Dendritic cell treated with granulocyte-macrophage colony-stimulating factor and Interleukin-4, amounts not matched to agents 40 ng/mL and 50 ng/mL, for 4 days (primary cell): Measurements from ENCODE around the gene FREY1.

Experiments used
- H3K27ac Mint-ChIP-seq: one replicate; pipeline ENCODE4 v1.8.0; 2022; ENCODE audit warnings: mild to moderate bottlenecking, mixed read lengths
- H3K27me3 Mint-ChIP-seq: one replicate; pipeline ENCODE4 v1.8.0; 2022; ENCODE audit warnings: mild to moderate bottlenecking, mixed read lengths
- H3K36me3 Mint-ChIP-seq: one replicate; pipeline ENCODE4 v1.8.0; 2022; ENCODE audit warnings: low read depth, mixed read lengths
- H3K4me1 Mint-ChIP-seq: one replicate; pipeline ENCODE4 v1.8.0; 2022; ENCODE audit warnings: low read depth, mixed read lengths
- H3K4me3 Mint-ChIP-seq: one replicate; pipeline ENCODE4 v1.8.0; 2022; ENCODE audit warnings: mild to moderate bottlenecking, moderate library complexity, mixed read lengths
- H3K9me3 Mint-ChIP-seq: one replicate; pipeline ENCODE4 v1.8.0; 2022; ENCODE audit warnings: mixed read lengths
- intact Hi-C: fragments of 100-400 bp; cut with micrococcal nuclease; formaldehyde crosslinking; loops from one replicate; pipeline ENCODE4 v1.15.0; 2022

The FREY1 gene

GRCh38 chr11:45924927-45925326, 17.9 kb upstream of the FREY1 start:
- H3K27me3 Mint-ChIP-seq: peaks cover 47% of the 10 kb centered on the region
- peaks cover 11% of the 10 kb centered on the region for H3K4me1 Mint-ChIP-seq
- no peak overlapping the region for H3K27ac Mint-ChIP-seq
- intact Hi-C loops: no loop called here
- H3K4me3 Mint-ChIP-seq: no peak overlapping the region
- no peaks in the 10 kb centered on the region for H3K9me3 Mint-ChIP-seq
- peaks cover under 1% of the 10 kb centered on the region for H3K36me3 Mint-ChIP-seq

GRCh38 chr11:45924036-45924915, 17.2 kb upstream of the FREY1 start:
- peaks cover 47% of the 10 kb centered on the region for H3K27me3 Mint-ChIP-seq
- H3K36me3 Mint-ChIP-seq: no peaks in the 10 kb centered on the region
- H3K4me1 Mint-ChIP-seq: peaks cover 5% of the 10 kb centered on the region
- H3K4me3 Mint-ChIP-seq: no peak overlapping the region
- no peak overlapping the region for H3K27ac Mint-ChIP-seq
- H3K9me3 Mint-ChIP-seq: no peaks in the 10 kb centered on the region
- intact Hi-C loops: no loop called here

- H3K27me3 Mint-ChIP-seq: peaks cover 46% of the 10 kb centered on the region
- intact Hi-C loops: no loop called here
- H3K36me3 Mint-ChIP-seq: peaks cover 13% of the 10 kb centered on the region
- H3K27ac Mint-ChIP-seq: no peak within 1 kb of the TSS
- H3K9me3 Mint-ChIP-seq: no peaks in the 10 kb centered on the region
- H3K4me1 Mint-ChIP-seq: peaks cover 10% of the 10 kb centered on the region
- H3K4me3 Mint-ChIP-seq: peak within 1 kb of the TSS; percentile 54
These were observed 15.5 kb upstream of the FREY1 start, which contains the start of gene LARGE2 for GRCh38 chr11:45922425-45923082. LARGE2 (plus strand) TSS chr11:45922656; CDS start chr11:45922883, 227 bp downstream.

GRCh38 chr11:45921561-45922424, 14.7 kb upstream of the FREY1 start:
- intact Hi-C loops: no loop called here
- Mint-ChIP-seq H3K27ac (no peak overlapping the region), H3K4me1 (peaks cover 13% of the 10 kb centered on the region), H3K4me3 (peak overlapping the region; percentile 6), H3K27me3 (peaks cover 46% of the 10 kb centered on the region), H3K36me3 (peaks cover 15% of the 10 kb centered on the region), H3K9me3 (no peaks in the 10 kb centered on the region)

- peaks cover 40% of the 10 kb centered on the region for H3K27me3 Mint-ChIP-seq
- no peaks in the 10 kb centered on the region for H3K9me3 Mint-ChIP-seq
- peaks cover 23% of the 10 kb centered on the region for H3K4me1 Mint-ChIP-seq
- peaks cover 23% of the 10 kb centered on the region for H3K36me3 Mint-ChIP-seq
- no peak overlapping the region for H3K4me3 Mint-ChIP-seq
- peak overlapping the region; percentile 26 for H3K27ac Mint-ChIP-seq
- intact Hi-C loops: loop anchor here (1.0 kb wide), 1 partner anchor 8 kb away; no protein-coding TSS in a partner anchor
These were observed 13.7 kb upstream of the FREY1 start for GRCh38 chr11:45920531-45921477.

- Mint-ChIP-seq H3K4me3 (no peak overlapping the region), H3K27ac (peak overlapping the region; percentile 26), H3K4me1 (peaks cover 29% of the 10 kb centered on the region), H3K27me3 (peaks cover 39% of the 10 kb centered on the region), H3K36me3 (peaks cover 32% of the 10 kb centered on the region), H3K9me3 (no peaks in the 10 kb centered on the region)
- intact Hi-C loops: loop anchor here (1.0 kb wide), 1 partner anchor 9 kb away; no protein-coding TSS in a partner anchor
These were observed 12.9 kb upstream of the FREY1 start for GRCh38 chr11:45919806-45920530.

GRCh38 chr11:45918962-45919675, 12.0 kb upstream of the FREY1 start:
- Mint-ChIP-seq H3K27ac (peak overlapping the region; percentile 98), H3K4me3 (peak overlapping the region; percentile 95), H3K36me3 (peaks cover 40% of the 10 kb centered on the region), H3K4me1 (peaks cover 29% of the 10 kb centered on the region), H3K27me3 (peaks cover 30% of the 10 kb centered on the region), H3K9me3 (no peaks in the 10 kb centered on the region)
- intact Hi-C loops: loop anchor here (1.0 kb wide), 1 partner anchor 72 kb away; the partner anchor contains the start of gene CRY2

- Mint-ChIP-seq H3K27ac (peak overlapping the region; percentile 98), H3K27me3 (peaks cover 25% of the 10 kb centered on the region), H3K36me3 (peaks cover 47% of the 10 kb centered on the region), H3K9me3 (no peaks in the 10 kb centered on the region), H3K4me3 (peak overlapping the region; percentile 95), H3K4me1 (peaks cover 28% of the 10 kb centered on the region)
- intact Hi-C loops: loop anchor here (1.0 kb wide), 1 partner anchor 71 kb away; the partner anchor contains the start of gene CRY2
These were observed 11.4 kb upstream of the FREY1 start for GRCh38 chr11:45918331-45918941.

GRCh38 chr11:45917623-45918330, 10.7 kb upstream of the FREY1 start, which contains the start of gene PEX16:
PEX16 (minus strand) TSS chr11:45917877; CDS start chr11:45917811, 66 bp downstream.
- Mint-ChIP-seq H3K36me3 (peaks cover 54% of the 10 kb centered on the region), H3K4me1 (peaks cover 23% of the 10 kb centered on the region), H3K4me3 (peak within 1 kb of the TSS; percentile 95), H3K27ac (peak within 1 kb of the TSS; percentile 98), H3K27me3 (peaks cover 21% of the 10 kb centered on the region), H3K9me3 (no peaks in the 10 kb centered on the region)
- intact Hi-C loops: loop anchor here (1.0 kb wide), 1 partner anchor 70 kb away; the partner anchor contains the start of gene CRY2

GRCh38 chr11:45917286-45917622, 10.2 kb upstream of the FREY1 start:
- peaks cover 59% of the 10 kb centered on the region for H3K36me3 Mint-ChIP-seq
- intact Hi-C loops: no loop called here

GRCh38 chr11:45915446-45915845, 8.4 kb upstream of the FREY1 start:
- Mint-ChIP-seq H3K4me3 (no peak overlapping the region), H3K4me1 (peaks cover 23% of the 10 kb centered on the region), H3K27me3 (peaks cover 3% of the 10 kb centered on the region), H3K36me3 (peaks cover 77% of the 10 kb centered on the region), H3K27ac (no peak overlapping the region), H3K9me3 (no peaks in the 10 kb centered on the region)
- intact Hi-C loops: no loop called here

More at GRCh38 chr11:45917286-45917622, 10.2 kb upstream of the FREY1 start:
- peak overlapping the region; percentile 95 for H3K4me3 Mint-ChIP-seq
- H3K27ac Mint-ChIP-seq: peak overlapping the region; percentile 98
- H3K27me3 Mint-ChIP-seq: peaks cover 21% of the 10 kb centered on the region
- peaks cover 23% of the 10 kb centered on the region for H3K4me1 Mint-ChIP-seq
- H3K9me3 Mint-ChIP-seq: no peaks in the 10 kb centered on the region
